Liver (tissue), 9 donors: ENCODE results near the gene HTR2A. TPM values are rescaled to one million over a fixed set of nuclear protein-coding genes. Genes with fewer than 3 reads are reported as not detected.

ENCODE experiments used
- DNase-seq: peaks from one replicate; pipeline ENCODE4 v3.0.0-alpha.2; 2017; ENCODE audit warnings: low spot score
- H3K27ac ChIP-seq, 2 donors: one replicate each; pipeline ENCODE4 v1.7.0; 2013; ENCODE audit warnings: inconsistent platforms in 2 of 2, low read length in 2 of 2, control low read depth in 1 of 2, low read depth in 1 of 2, mild to moderate bottlenecking in 1 of 2
- H3K27me3 ChIP-seq, 4 donors: one replicate each; pipeline versions ENCODE4 v1.6.1 to v1.7.0; 2013; ENCODE audit warnings: low read length in 3 of 4, inconsistent platforms in 1 of 4, mild to moderate bottlenecking in 1 of 4, moderate library complexity in 1 of 4; ENCODE audit not compliant: control insufficient read depth in 4 of 4, insufficient read depth in 4 of 4
- H3K36me3 ChIP-seq, 4 donors: one replicate each; pipeline versions ENCODE4 v1.6.1 to v1.7.0; 2013; ENCODE audit warnings: low read length in 3 of 4, mild to moderate bottlenecking in 3 of 4, low read depth in 1 of 4, moderate library complexity in 1 of 4; ENCODE audit not compliant: control insufficient read depth in 4 of 4, insufficient read depth in 3 of 4
- H3K4me1 ChIP-seq, 4 donors: one replicate each; pipeline versions ENCODE4 v1.6.1 to v1.7.0; 2013; ENCODE audit warnings: low read length in 3 of 4, mild to moderate bottlenecking in 3 of 4, moderate library complexity in 1 of 4; ENCODE audit not compliant: control insufficient read depth in 4 of 4, insufficient read depth in 4 of 4
- H3K4me3 ChIP-seq, 3 donors: one replicate each; pipeline versions ENCODE4 v1.6.1 to v1.7.0; 2013; ENCODE audit warnings: low read length in 3 of 3, control low read depth in 1 of 3, low read depth in 1 of 3, mild to moderate bottlenecking in 1 of 3
- H3K9ac ChIP-seq, 2 donors: one replicate each; pipeline ENCODE4 v1.7.0; 2013; ENCODE audit warnings: low read length in 2 of 2, mild to moderate bottlenecking in 2 of 2, moderate library complexity in 2 of 2, control low read depth in 1 of 2, low read depth in 1 of 2
- H3K9me3 ChIP-seq, 4 donors: one replicate each; pipeline versions ENCODE4 v1.6.1 to v1.7.0; 2013; ENCODE audit warnings: low read length in 3 of 4; ENCODE audit not compliant: control insufficient read depth in 4 of 4
- ATF3 ChIP-seq: IDR thresholded peaks from 2 replicates; pipeline ENCODE4 v1.6.1; 2016; ENCODE audit warnings: antibody characterized with exemption
- CTCF ChIP-seq: fragments of 150-350 bp; IDR thresholded peaks from 2 replicates; pipeline ENCODE4 v1.5.1; 2017; ENCODE audit warnings: improper control_type of control experiment, low read depth, low read length; ENCODE audit not compliant: missing input control
- EGR1 ChIP-seq, 2 donors: IDR thresholded peaks; 2 replicates each; pipeline ENCODE4 v1.6.1; 2016 to 2018; ENCODE audit warnings: antibody characterized with exemption in 2 of 2, low read depth in 2 of 2
- GABPA ChIP-seq, 2 donors: IDR thresholded peaks in 1 of 2; conservative IDR thresholded peaks in 1 of 2; 2 replicates each; pipeline ENCODE4 v1.6.1; 2016; ENCODE audit warnings: antibody characterized with exemption in 2 of 2, mild to moderate bottlenecking in 1 of 2, moderate library complexity in 1 of 2
- HNF4A ChIP-seq, 2 donors: conservative IDR thresholded peaks; 2 replicates each; pipeline ENCODE4 v1.6.1; 2016; ENCODE audit warnings: antibody characterized with exemption in 2 of 2, mild to moderate bottlenecking in 2 of 2
- JUND ChIP-seq, 2 donors: IDR thresholded peaks; 2 replicates each; pipeline ENCODE4 v1.6.1; 2016; ENCODE audit warnings: antibody characterized with exemption in 2 of 2
- MAX ChIP-seq: IDR thresholded peaks from 2 replicates; pipeline ENCODE4 v1.6.1; 2016; ENCODE audit warnings: antibody characterized with exemption
- NR2F2 ChIP-seq: IDR thresholded peaks from 2 replicates; pipeline ENCODE4 v1.6.1; 2016; ENCODE audit warnings: antibody characterized with exemption
- RAD21 ChIP-seq, 2 donors: IDR thresholded peaks; 2 replicates each; pipeline ENCODE4 v1.6.1; 2016; ENCODE audit warnings: antibody characterized with exemption in 2 of 2, mild to moderate bottlenecking in 2 of 2
- REST ChIP-seq: IDR thresholded peaks from 2 replicates; pipeline ENCODE4 v1.6.1; 2016; ENCODE audit warnings: antibody characterized with exemption, mild to moderate bottlenecking
- TAF1 ChIP-seq: conservative IDR thresholded peaks from 2 replicates; pipeline ENCODE4 v1.6.1; 2016; ENCODE audit warnings: antibody characterized with exemption, mild to moderate bottlenecking
- ZBTB33 ChIP-seq: IDR thresholded peaks from 2 replicates; pipeline ENCODE4 v1.6.1; 2016; ENCODE audit warnings: antibody characterized with exemption
- WGBS: extraction: QIAGEN DNeasy Blood & Tissue Kit; methylation state at CpG from one replicate; pipeline ENCODE4 v1.1.7; 2013; 5-methylcytosine and 5-hydroxymethylcytosine counted together
- polyA plus RNA-seq, 2 donors: library from polyadenylated mRNA; stranded (reverse) in 1 of 2; unstranded in 1 of 2; fragments of 200-250 nt in 1 of 2; fragments of >200 nt in 1 of 2; fragmentation: Nextera tagmentation in 1 of 2; extraction: Ambion mirVana in 1 of 2; gene quantifications; one replicate each; pipeline versions ENCODE4 v1.2.1 to v1.2.3, GENCODE V29; 2013 to 2015
- total RNA-seq, 2 donors: library from RNA; depleted of rRNA; stranded (reverse); fragments of >200 nt; gene quantifications; one replicate each; pipeline ENCODE4 v1.2.3, GENCODE V29; 2014
- donor health status: healthy.
- donor health status: healthy.
- donor health status: healthy.
- donor health status: healthy.
- donor health status: healthy.

HTR2A gene
- total and polyA plus RNA-seq, 4 donors = under 0.01 to 0.19 (median 0.19) TPM; not detected in 1

GRCh38 chr13:46817838-46818476 is 78.9 kb downstream of the HTR2A start:
- Histone ChIP-seq H3K9ac (no peak overlapping the region), H3K27me3 (no peaks in the 10 kb centered on the region), H3K4me3 (no peak overlapping the region), H3K9me3 (peaks cover 0 to under 1% (median 0%) of the 10 kb centered on the region in 4 donors), H3K36me3 (no peaks in the 10 kb centered on the region), H3K4me1 (peaks cover 2 to 7% (median 5%) of the 10 kb centered on the region in 4 donors), H3K27ac (no peak overlapping the region)
- no peak for TF ChIP-seq EGR1 (IDR thresholded peaks at IDR 0.05; ENCODE audit: low read depth in 2 of 2)
- no peak for TF ChIP-seq ATF3
- TF ChIP-seq NR2F2 = no peak
- no peak for TF ChIP-seq GABPA (IDR thresholded peaks at IDR 0.05 in 1 of 2, conservative IDR thresholded peaks at IDR 0.05 in 1 of 2)
- no peak for TF ChIP-seq CTCF
- TF ChIP-seq JUND (IDR thresholded peaks at IDR 0.05) = no peak
- no peak for TF ChIP-seq REST
- no peak for DNase-seq
- WGBS = 95% methylated on average over 13 of the region's 13 CpGs

- Histone ChIP-seq H3K27me3 (no peaks in the 10 kb centered on the region), H3K4me3 (no peak overlapping the region), H3K27ac (no peak overlapping the region), H3K36me3 (peaks cover 0 to 1% (median 0%) of the 10 kb centered on the region in 4 donors), H3K4me1 (peaks cover 2 to 7% (median 5%) of the 10 kb centered on the region in 4 donors), H3K9ac (no peak overlapping the region), H3K9me3 (peaks cover 0 to 8% (median under 1%) of the 10 kb centered on the region in 4 donors)
- WGBS = 72% methylated on average over 1 of the region's 1 CpG
- no peak for TF ChIP-seq CTCF
- TF ChIP-seq MAX = no peak
- TF ChIP-seq HNF4A (conservative IDR thresholded peaks at IDR 0.05) = no peak
- no peak for TF ChIP-seq RAD21 (IDR thresholded peaks at IDR 0.05)
- TF ChIP-seq ZBTB33 = no peak
- no peak for TF ChIP-seq TAF1
- no peak for TF ChIP-seq ATF3
- no peak for DNase-seq
These were observed 79.8 kb downstream of the HTR2A start for GRCh38 chr13:46817095-46817494.
